Measurements from ENCODE around the gene DERA. TPM values are rescaled to one million over a fixed set of nuclear protein-coding genes. Genes with fewer than 3 reads are reported as not detected.

The DERA gene
- total RNA-seq, 1 experiment from 2014 or later, result 97.3 TPM

DNA sequence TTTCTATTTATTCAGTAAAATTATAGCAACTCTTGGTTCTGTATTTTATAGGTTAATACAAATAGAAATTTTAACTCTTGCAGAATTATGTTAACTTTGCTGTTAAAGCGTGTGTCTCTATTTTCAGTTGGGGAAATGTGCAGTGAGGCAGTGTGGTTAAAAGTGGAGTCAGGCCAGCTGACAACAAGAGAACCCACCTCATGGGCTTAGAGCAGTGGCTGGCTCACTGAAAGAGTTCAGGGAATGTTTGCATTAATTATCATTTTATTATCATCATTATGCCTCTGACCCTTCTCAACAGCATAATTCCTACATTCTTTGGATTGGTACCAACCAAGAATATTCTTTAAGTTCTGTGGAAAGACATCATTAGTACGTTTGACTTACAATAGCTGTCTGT, 163.8 kb downstream of the DERA start:
- no peak for DNase-seq (ENCODE audit: low spot score)

- DNase-seq (ENCODE audit: low spot score), result no peak
Measured at GRCh38 chr12:16075887-16076286, 164.8 kb downstream of the DERA start.

- peak; percentile 31 for DNase-seq (ENCODE audit: low spot score)
Measured at GRCh38 chr12:16076557-16076956, 165.4 kb downstream of the DERA start.

DNA sequence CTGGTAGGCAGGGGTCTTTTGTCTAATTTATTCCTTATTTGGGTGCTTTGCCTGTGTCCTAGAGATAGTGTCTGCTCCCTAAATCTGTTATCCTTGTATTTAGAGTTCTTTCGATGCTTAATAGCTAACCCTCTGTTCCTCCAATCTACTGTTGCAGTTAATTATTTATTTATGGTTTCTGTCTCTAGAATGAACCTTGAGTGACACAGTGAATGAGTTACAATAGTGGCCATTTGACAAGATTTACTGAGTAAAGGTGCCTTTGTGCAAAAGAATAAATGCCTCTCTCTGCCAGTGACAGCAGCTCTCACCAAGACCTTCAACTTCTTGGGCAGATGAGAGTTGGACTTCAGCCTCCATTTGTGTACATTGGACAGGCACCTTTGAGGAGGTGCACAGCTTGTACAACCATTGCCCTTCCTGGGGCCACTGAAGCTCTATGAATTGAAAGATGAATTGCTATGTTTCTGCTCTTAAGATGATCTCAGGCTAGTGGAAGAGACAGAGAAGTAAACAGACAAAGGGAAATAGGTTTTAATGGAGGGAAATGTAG, 165.9 kb downstream of the DERA start:
- no peak for DNase-seq (ENCODE audit: low spot score)

GRCh38 chr12:16086462-16086861, 175.3 kb downstream of the DERA start:
- no peak for DNase-seq (ENCODE audit: low spot score)

DNA sequence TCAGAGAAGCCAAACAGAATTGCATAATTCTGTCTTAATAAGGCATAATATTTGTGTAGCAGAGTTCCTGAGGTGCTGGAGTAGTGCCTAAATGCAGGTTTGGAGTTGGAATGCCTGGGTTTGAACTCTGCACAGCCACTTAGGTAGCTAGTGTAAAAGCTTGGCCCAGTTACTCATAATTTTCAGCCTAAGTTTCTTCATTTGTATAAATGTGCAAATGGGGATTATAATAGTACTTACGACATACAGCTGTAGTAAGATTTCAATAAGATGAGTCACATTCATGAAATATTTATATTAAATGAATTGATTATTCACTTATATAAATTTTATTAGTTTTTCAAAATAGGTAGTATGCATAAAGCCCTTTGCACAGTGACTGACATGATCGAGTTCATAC, 175.8 kb downstream of the DERA start:
- DNase-seq (ENCODE audit: low spot score), result no peak

Other genes starting within 250 kb of the DERA start
- 18.8 and 21.5 TPM in 2 replicates for gene EPS8, start 121.9 kb upstream of the DERA start, total RNA-seq (2014; rRNA removed; shearing (Covaris generic))
- gene STRAP, start 28.9 kb upstream of the DERA start, total RNA-seq (2014; rRNA removed; shearing (Covaris generic)), result 156 and 176 TPM in 2 replicates

Data from H4 (cell line).